NCI-H1417 treated with DMSO at 0.1 percent for 48 hours (cell line): ENCODE data around the gene C17orf100.

ENCODE experiments used
- DNase-seq: peaks from one replicate; lab custom pipeline; 2025; lab: John Stamatoyannopoulos, UW

Gene C17orf100

DNA sequence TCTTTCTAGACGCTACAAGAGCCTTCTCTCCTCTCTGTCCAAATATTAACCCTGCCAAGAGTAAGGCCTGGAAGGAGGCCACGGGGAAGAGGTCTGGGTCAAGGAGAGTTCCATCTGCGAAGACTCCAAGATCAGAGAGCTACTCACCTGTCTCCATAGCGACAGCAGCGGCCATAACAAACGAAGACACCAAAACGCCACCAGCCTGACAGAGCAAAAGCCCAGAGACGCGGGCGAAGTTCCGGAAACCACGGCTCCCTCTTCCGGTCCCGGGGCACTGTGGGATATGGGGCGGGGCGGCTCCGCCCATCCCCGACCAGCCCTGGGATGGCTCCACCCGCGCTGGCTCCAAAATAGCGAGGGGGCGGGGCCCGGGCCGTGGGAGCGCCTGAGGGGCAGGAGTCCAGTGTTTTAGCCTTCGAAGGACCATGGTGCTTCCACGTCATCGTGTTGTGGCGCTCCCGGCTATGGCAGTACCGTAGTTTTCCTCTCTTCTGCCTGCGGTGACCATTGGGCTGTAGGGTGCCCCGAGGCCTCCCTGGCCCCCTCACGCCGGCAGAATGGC, at the start of gene C17orf100, which contains the start of gene MED31:
Gene C17orf100, plus strand, starts transcription at position 409 of the 565 bp plus-strand sequence. Its CDS starts 152 bp downstream, at position 561.
Gene MED31, minus strand, starts transcription at position 252 of the 565 bp plus-strand sequence. Its CDS starts 77 bp downstream, at position 175.
- DNase-seq = peak; percentile 33

- DNase-seq = no peak
These were observed 49.4 kb upstream of the C17orf100 start for GRCh38 chr17:6602141-6602540.

DNA sequence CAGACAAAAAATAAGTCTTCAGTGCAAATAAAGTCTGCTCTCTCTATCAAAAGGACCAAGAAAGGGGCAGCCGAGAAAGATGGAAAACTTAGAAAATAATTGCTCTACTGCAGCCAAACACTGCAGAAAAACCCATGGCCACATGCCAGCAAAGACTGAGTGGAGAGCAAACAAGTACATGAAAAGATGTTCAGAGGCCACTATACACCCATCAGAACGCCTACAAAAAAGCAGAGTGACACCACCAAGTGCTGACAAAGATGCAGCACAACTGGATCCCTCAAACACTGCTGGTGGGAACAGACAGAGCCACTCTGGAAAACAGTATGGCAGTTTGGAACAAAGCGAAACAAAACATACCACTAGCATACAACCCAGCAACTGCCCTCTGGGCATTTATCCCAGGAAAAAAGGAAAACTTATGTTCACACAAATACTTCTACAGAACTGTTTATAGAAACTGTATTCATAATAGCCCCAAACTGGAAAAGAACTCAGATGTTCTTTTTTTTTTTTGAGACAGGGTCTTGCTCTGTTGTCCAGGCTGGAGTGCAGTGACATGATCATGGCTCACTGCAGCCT, 47.7 kb upstream of the C17orf100 start:
- DNase-seq = no peak

- DNase-seq = no peak
These were observed 46.4 kb upstream of the C17orf100 start for GRCh38 chr17:6605142-6605541.

GRCh38 chr17:6608321-6608720, 43.2 kb upstream of the C17orf100 start:
- DNase-seq = no peak

GRCh38 chr17:6610011-6610410, 41.6 kb upstream of the C17orf100 start:
- no peak for DNase-seq

GRCh38 chr17:6611231-6611630, 40.3 kb upstream of the C17orf100 start:
- DNase-seq = no peak

- DNase-seq = no peak
These were observed 27.6 kb upstream of the C17orf100 start for GRCh38 chr17:6623941-6624340.

DNA sequence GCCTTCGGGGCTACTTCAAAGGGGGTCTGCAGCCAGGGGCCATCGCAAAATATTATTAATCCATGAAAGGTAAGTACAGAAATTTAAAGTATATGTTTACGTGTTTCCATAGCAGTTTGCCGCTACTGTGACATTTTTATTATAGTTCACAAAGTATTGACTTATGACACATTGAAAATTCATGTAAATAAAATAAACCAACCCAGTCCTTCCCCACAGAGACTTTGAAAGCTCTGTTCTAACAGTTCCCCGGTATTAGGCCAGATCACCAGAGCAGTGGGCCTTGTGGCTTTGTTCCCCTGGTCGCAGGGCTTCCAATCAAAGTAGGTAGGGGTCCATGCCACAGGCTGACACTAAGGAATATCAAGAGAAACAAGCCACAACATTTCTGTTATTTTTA, 24.9 kb upstream of the C17orf100 start:
- DNase-seq = no peak

DNA sequence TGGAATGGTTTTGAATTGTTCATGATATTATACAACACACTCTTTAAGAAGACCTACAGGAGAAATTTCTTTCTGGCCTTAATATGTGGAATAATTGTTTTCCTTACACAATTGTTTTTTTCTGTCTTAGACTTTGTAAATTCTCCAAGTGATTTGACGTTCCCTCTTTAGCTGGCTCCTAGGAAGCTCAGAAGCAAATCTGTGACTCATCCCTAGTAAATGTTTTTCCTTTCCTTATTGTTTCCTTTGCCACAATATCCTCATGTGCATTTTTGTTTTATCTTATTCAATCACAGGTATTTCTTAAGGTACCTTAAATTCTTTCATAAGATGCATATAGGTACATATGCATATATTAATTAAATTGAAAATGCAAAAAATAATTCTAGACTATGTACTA, 24.5 kb upstream of the C17orf100 start:
- no peak for DNase-seq

GRCh38 chr17:6630390-6630789, 21.2 kb upstream of the C17orf100 start:
- no peak for DNase-seq

GRCh38 chr17:6632530-6632929, 19.0 kb upstream of the C17orf100 start:
- no peak for DNase-seq

DNA sequence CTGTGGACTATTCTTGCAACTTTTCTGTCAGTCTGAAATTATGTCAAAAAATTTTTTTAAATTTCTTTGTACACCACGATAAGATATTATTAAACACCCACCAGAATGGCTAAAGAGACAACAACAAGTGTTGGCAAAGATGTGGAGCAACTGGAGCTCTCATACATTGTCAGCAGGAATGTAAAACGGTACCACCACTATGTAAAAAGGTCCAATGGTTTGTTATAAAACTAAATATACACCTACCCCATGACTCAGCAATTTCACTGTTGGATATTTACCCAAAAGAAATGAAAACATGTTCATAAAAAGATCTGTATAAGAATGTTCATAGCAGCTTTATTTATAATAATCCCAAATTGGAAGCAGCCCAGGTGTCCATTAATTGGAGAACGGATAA, 18.3 kb upstream of the C17orf100 start:
- no peak for DNase-seq

- no peak for DNase-seq
These were observed 15.5 kb upstream of the C17orf100 start for GRCh38 chr17:6636105-6636504.

- DNase-seq = no peak
These were observed 14.7 kb upstream of the C17orf100 start for GRCh38 chr17:6636616-6637457.

DNA sequence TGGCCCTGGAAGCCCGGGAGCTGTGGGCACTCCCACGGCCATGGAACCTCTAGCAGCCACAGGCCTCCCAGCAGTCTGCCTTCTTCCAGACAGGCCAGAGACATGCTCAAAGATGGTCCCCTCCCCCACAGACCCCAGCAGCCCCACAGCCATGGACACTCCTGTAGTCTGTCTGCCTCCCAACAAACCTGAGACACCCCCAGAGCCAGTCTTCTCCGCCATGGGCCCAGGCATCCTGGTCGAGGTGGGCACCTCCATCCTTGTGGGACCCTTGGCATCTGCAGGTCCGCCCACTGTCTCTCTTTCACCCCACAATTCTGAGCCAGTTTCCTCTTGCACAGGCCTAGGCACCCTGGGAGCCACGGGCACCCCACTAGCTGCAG, 14.1 kb upstream of the C17orf100 start:
- DNase-seq = no peak

DNA sequence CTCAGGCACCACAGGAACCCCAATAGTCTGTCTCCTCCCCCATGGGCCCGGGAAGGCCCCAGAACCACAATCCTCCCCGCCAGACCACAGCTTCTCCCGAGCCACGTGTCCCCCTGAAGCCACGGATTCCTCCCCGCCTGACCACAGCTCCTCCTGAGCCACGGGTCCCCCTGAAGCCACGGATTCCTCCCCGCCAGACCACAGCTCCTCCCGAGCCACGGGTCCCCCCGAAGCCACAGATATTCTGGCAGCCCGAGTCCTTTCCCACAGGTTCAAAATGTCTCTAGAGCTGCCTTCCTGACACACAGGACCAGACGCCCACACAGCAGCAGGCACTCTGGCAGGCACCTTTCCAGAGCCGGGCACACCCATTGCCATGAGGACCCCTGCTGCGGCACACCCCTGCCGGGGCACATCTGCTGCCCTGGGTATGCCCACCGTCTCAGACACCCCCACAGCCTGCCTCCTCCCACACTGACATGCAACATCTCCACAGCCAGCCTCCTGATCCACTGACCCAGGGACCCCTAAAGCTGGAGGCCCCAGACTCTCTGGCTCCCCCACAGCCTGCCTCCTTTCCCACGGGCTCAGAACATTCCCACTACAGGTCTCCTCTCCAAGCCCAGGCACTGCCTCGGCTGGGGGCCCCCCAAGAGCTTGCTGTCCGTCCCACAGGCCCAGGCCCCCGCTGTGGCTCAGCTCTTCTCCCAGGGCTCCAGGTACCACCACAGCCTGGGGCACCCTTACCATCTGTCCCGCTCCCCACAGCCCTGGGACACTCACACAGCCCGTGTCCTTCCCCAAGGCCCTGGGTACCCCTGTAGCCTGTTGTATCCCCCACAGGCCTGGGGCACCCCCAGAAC, 13.3 kb upstream of the C17orf100 start:
- DNase-seq = no peak

DNA sequence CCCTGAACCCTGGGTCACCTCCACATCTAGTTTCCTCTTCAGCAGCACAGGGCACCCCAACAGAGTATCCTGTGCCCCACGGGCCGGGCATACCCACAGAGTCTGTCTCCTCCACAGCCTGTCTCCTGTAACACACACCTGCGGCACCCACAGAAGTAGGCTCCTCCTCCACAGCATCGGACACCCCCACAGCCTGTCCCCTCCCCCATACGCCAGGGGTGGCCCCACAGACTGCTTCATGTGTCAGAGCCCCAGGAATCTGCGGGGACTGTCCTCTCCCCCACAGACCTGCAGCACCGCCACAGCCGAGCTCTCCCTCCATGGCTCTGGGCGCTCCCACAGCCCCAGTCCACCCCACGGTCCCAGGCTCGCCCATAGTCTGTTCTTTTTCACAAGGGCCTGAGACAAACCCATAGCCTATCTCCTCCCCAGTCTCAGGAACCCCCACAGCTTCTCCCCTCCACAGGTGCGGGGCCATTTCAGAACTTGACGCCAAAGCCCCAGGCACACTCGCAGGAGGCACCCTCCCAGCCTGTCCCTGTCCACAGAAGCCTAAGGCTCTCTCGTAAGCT, 12.5 kb upstream of the C17orf100 start:
- no peak for DNase-seq

GRCh38 chr17:6639586-6640535, 11.7 kb upstream of the C17orf100 start:
- no peak for DNase-seq

DNA sequence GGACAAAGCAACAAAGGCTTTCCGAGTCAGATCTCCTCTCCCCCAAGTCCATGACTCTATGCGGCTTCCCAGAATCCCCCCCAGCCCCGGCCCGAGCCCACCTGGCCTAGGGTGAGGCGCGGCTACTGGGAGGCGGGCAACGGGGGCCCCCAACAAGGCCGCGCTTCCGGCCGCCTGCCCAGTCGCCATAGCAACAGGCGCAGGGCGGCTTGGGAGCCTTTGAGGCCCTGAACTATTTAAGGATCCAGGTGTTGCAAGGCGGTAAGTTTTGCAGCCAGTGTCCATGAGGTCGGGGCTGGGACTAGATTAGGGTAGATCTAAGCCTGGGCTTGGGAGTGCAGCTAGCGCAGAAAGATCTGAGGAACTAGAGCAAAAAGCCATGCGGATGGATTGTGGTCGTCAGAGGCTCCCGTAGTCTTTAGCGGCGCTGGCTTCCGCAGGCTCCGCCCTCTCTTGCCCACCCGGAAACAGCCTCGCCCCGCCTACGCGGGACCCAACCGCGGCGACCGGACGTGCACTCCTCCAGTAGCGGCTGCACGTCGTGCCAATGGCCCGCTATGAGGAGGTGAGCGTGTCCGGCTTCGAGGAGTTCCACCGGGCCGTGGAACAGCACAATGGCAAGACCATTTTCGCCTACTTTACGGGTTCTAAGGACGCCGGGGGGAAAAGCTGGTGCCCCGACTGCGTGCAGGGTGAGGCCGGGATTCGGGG, 10.9 kb upstream of the C17orf100 start, which contains the start of the genes KIAA0753 and TXNDC17:
Gene KIAA0753, minus strand, starts transcription at position 176 of the 711 bp plus-strand sequence. CDS start 5,608 bp downstream, outside the sequence.
Gene TXNDC17, plus strand, starts transcription at position 525 of the 711 bp plus-strand sequence. Its CDS starts 23 bp downstream, at position 548.
- DNase-seq = peak; percentile 40
